Neural cell (in vitro differentiated cells): ENCODE data around the gene NCKAP5. TPM values are rescaled to one million over a fixed set of nuclear protein-coding genes. Genes with fewer than 3 reads are reported as not detected.

ENCODE experiments used
- H2AFZ ChIP-seq: fragments of 200-600, 300-800 bp; sonication (generic), shearing (Covaris generic); 2 replicates; pipeline ENCODE4 v1.6.0; 2014; ENCODE audit warnings: low read depth, mild to moderate bottlenecking, antibody characterized with exemption, low read length, moderate library complexity
- H3F3A ChIP-seq: fragments of 200-600 bp; shearing (Covaris generic); 2 replicates; pipeline ENCODE4 v1.6.1; 2016; ENCODE audit warnings: mild to moderate bottlenecking, moderate library complexity, mixed read lengths, antibody characterized with exemption, low read length; ENCODE audit not compliant: insufficient read depth, poor library complexity, severe bottlenecking
- H3K27ac ChIP-seq: fragments of 200-600, 300-800 bp; sonication (generic), shearing (Covaris generic); 2 replicates; pipeline ENCODE4 v1.5.1; 2014; ENCODE audit warnings: mild to moderate bottlenecking, low read length, moderate library complexity
- H3K27me3 ChIP-seq: fragments of 300-800, 200-600 bp; sonication (generic), shearing (Covaris generic); 2 replicates; pipeline ENCODE4 v1.6.0; 2014; ENCODE audit warnings: mild to moderate bottlenecking, low read depth, low read length, moderate library complexity; ENCODE audit not compliant: insufficient read depth
- H3K36me3 ChIP-seq: fragments of 300-800, 200-600 bp; sonication (generic), shearing (Covaris generic); 2 replicates; pipeline ENCODE4 v1.5.1; 2014; ENCODE audit warnings: mild to moderate bottlenecking, antibody characterized with exemption, low read length, moderate library complexity; ENCODE audit not compliant: insufficient read depth
- H3K4me2 ChIP-seq: fragments of 300-800, 200-600 bp; sonication (generic), shearing (Covaris generic); 2 replicates; pipeline ENCODE4 v1.6.0; 2014; ENCODE audit warnings: mild to moderate bottlenecking, low read length
- H3K4me3 ChIP-seq: fragments of 300-800, 200-600 bp; sonication (generic), shearing (Covaris generic); 2 replicates; pipeline ENCODE4 v1.5.1; 2014; ENCODE audit warnings: mild to moderate bottlenecking, low read length, moderate library complexity
- H3K79me2 ChIP-seq: fragments of 200-600 bp; shearing (Covaris generic); replicated peaks from 2 replicates; pipeline ENCODE4 v1.6.0; 2014; ENCODE audit warnings: mild to moderate bottlenecking, low read length, moderate library complexity; ENCODE audit not compliant: insufficient read depth
- H3K9ac ChIP-seq: fragments of 300-800, 200-600 bp; sonication (generic), shearing (Covaris generic); 2 replicates; pipeline ENCODE4 v1.6.1; 2016; ENCODE audit warnings: mild to moderate bottlenecking, low read length, mixed read lengths
- H3K9me2 ChIP-seq: fragments of 200-600 bp; shearing (Covaris generic); 2 replicates; pipeline ENCODE4 v1.6.1; 2016; ENCODE audit warnings: mild to moderate bottlenecking, low read length, mixed read lengths; ENCODE audit not compliant: insufficient read depth
- H3K9me3 ChIP-seq: fragments of 200-600, 300-800 bp; sonication (generic), shearing (Covaris generic); 2 replicates; pipeline ENCODE4 v1.6.1; 2016; ENCODE audit warnings: mild to moderate bottlenecking, mixed run types, low read length, moderate library complexity, mixed read lengths
- H4K20me1 ChIP-seq: fragments of 200-600 bp; shearing (Covaris generic); 2 replicates; pipeline ENCODE4 v1.6.1; 2016; ENCODE audit warnings: mild to moderate bottlenecking, mixed run types; ENCODE audit not compliant: insufficient read depth
- CTCF ChIP-seq: fragments of 450-650 bp; IDR thresholded peaks from 2 replicates; pipeline ENCODE4 v1.5.1; 2014; ENCODE audit warnings: antibody characterized with exemption, mild to moderate bottlenecking, moderate library complexity; ENCODE audit not compliant: poor library complexity, severe bottlenecking
- EP300 ChIP-seq: fragments of 450-650 bp; conservative IDR thresholded peaks from 2 replicates; pipeline ENCODE4 v1.6.1; 2014; ENCODE audit warnings: antibody characterized with exemption, mild to moderate bottlenecking, moderate library complexity; ENCODE audit not compliant: poor library complexity, severe bottlenecking
- EZH2 ChIP-seq: fragments of 200-600, 300-800 bp; shearing (Covaris generic), sonication (generic); IDR thresholded peaks from 2 replicates; pipeline ENCODE4 v1.6.1; 2014; ENCODE audit warnings: antibody characterized with exemption, low read length, borderline replicate concordance, mild to moderate bottlenecking; ENCODE audit not compliant: insufficient read depth, poor library complexity, severe bottlenecking
- MXI1 ChIP-seq: fragments of 450-650 bp; conservative IDR thresholded peaks from 2 replicates; pipeline ENCODE4 v1.6.1; 2014; ENCODE audit warnings: antibody characterized with exemption, mild to moderate bottlenecking; ENCODE audit not compliant: poor library complexity, severe bottlenecking
- POLR2AphosphoS5 ChIP-seq: IDR thresholded peaks from 2 replicates; pipeline ENCODE4 v1.6.1; 2012
- RAD21 ChIP-seq: fragments of 450-650 bp; conservative IDR thresholded peaks from 2 replicates; pipeline ENCODE4 v1.6.1; 2014; ENCODE audit warnings: antibody characterized with exemption, mild to moderate bottlenecking, moderate library complexity
- REST ChIP-seq: IDR thresholded peaks from 2 replicates; pipeline ENCODE4 v1.6.1; 2012; ENCODE audit warnings: borderline replicate concordance
- SMC3 ChIP-seq: fragments of 450-650 bp; conservative IDR thresholded peaks from 2 replicates; pipeline ENCODE4 v1.6.1; 2014; ENCODE audit warnings: antibody characterized with exemption, mild to moderate bottlenecking, moderate library complexity; ENCODE audit not compliant: poor library complexity
- TAF1 ChIP-seq: IDR thresholded peaks from 2 replicates; pipeline ENCODE4 v1.6.1; 2012; ENCODE audit warnings: low read depth
- polyA plus RNA-seq: library from polyadenylated mRNA; depleted of rRNA; stranded (reverse); fragments of >200 nt; gene quantifications from 2 replicates; pipeline ENCODE4 v1.2.3, GENCODE V29; 2014

The NCKAP5 gene
- polyA plus RNA-seq, 1 donor from 2014 or later: 2.4 TPM

DNA sequence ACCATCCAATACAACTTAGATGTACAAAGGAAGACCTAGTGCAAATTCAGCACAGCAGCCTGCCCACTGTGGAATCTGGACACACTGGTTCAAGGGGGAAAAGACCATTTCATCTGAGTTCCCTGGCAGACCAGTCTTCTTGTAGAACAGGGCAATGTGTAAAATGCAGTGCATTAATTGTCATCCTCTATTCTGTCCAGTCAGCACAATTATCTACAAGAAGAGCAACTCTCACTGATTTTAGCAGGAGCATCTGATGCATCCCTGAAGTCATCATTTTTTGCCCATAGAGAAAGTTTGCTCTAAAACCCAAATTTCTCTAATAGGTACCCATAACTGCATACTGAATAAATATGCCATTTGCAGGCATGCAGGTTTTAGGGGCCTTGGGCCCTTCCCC is 816.4 kb downstream of the NCKAP5 start:
- Histone ChIP-seq H3K4me3 (no peak overlapping the region), H2AFZ (no peak overlapping the region), H3K79me2 (no peaks in the 10 kb centered on the region), H3K9ac (no peak overlapping the region), H3K27me3 (no peaks in the 10 kb centered on the region), H3K36me3 (no peaks in the 10 kb centered on the region), H3K4me2 (no peak overlapping the region), H3F3A (no peaks in the 10 kb centered on the region), H3K9me3 (no peaks in the 10 kb centered on the region), H4K20me1 (no peaks in the 10 kb centered on the region), H3K9me2 (no peaks in the 10 kb centered on the region), H3K27ac (no peak overlapping the region)
- no peak for TF ChIP-seq CTCF
- TF ChIP-seq MXI1: no peak
- TF ChIP-seq SMC3: no peak
- no peak for TF ChIP-seq EP300
- no peak for TF ChIP-seq POLR2AphosphoS5
- TF ChIP-seq EZH2: no peak
- TF ChIP-seq TAF1: no peak
- TF ChIP-seq REST: no peak

DNA sequence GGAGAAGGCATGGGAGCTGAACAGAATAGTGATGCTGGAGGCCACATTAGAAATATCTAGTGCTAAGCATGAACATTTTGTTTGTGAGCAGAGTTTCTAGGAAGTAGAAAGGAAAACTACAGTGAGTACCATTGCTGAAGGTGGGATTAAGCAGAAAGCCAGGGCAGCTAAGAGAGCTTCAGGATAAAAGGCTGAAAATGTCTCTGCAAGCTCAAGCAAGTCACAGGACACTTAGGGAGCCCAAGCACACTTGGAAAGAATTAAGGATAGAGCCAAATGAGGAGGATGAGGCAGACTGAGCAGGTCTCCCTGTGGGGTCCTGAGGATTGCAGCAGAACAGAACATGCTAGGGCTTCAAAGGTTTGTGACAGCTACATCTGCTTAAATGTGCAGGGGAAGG is 817.7 kb downstream of the NCKAP5 start:
- Histone ChIP-seq H4K20me1 (no peaks in the 10 kb centered on the region), H3K9me2 (no peaks in the 10 kb centered on the region), H3K4me2 (no peak overlapping the region), H3K79me2 (no peaks in the 10 kb centered on the region), H3K9me3 (no peaks in the 10 kb centered on the region), H3F3A (no peaks in the 10 kb centered on the region), H3K9ac (no peak overlapping the region), H3K36me3 (no peaks in the 10 kb centered on the region), H2AFZ (no peak overlapping the region), H3K27me3 (no peaks in the 10 kb centered on the region), H3K27ac (no peak overlapping the region), H3K4me3 (no peak overlapping the region)
- no peak for TF ChIP-seq TAF1
- TF ChIP-seq EP300: no peak

- TF ChIP-seq EP300 (no peak), SMC3 (no peak), REST (no peak), RAD21 (no peak), TAF1 (no peak), POLR2AphosphoS5 (no peak), EZH2 (no peak), CTCF (no peak), MXI1 (no peak)
- H3K9me3 ChIP-seq: no peaks in the 10 kb centered on the region
- H3K9me2 ChIP-seq: no peaks in the 10 kb centered on the region
- no peaks in the 10 kb centered on the region for H3K36me3 ChIP-seq
- H3K4me3 ChIP-seq: no peak overlapping the region
- H3K4me2 ChIP-seq: no peak overlapping the region
- H4K20me1 ChIP-seq: no peaks in the 10 kb centered on the region
- H3F3A ChIP-seq: no peaks in the 10 kb centered on the region
- H3K27me3 ChIP-seq: no peaks in the 10 kb centered on the region
- no peak overlapping the region for H2AFZ ChIP-seq
- H3K9ac ChIP-seq: no peak overlapping the region
- no peaks in the 10 kb centered on the region for H3K79me2 ChIP-seq
- no peak overlapping the region for H3K27ac ChIP-seq
Measured at GRCh38 chr2:132747046-132747445, 821.2 kb downstream of the NCKAP5 start.
